Measurements from ENCODE around the gene CNTN5. TPM values are rescaled to one million over a fixed set of nuclear protein-coding genes. Genes with fewer than 3 reads are reported as not detected.

Gene CNTN5
- total RNA-seq, 2 donors from 2014 or later = not detected

- Histone ChIP-seq H3K27ac (no peak overlapping the region), H3K36me3 (no peaks in the 10 kb centered on the region), H3K4me3 (no peak overlapping the region), H3K9me3 (no peaks in the 10 kb centered on the region), H3K4me1 (no peaks in the 10 kb centered on the region), H3K9ac (ENCODE audit: low read depth in 2 of 2, low read length in 2 of 2) (no peak overlapping the region), H3K27me3 (no peaks in the 10 kb centered on the region)
- no peak for TF ChIP-seq CTCF (IDR thresholded peaks at IDR 0.05)
- intact Hi-C loops (cut with DNase I) = no loop called here
- DNase-seq = no peak
Observed at GRCh38 chr11:99640671-99641070, 619.9 kb downstream of the CNTN5 start.

GRCh38 chr11:99645934-99646333 lies 625.2 kb downstream of the CNTN5 start:
- no peak for TF ChIP-seq CTCF (IDR thresholded peaks at IDR 0.05)
- no peaks in the 10 kb centered on the region for H3K9me3 ChIP-seq
- no peaks in the 10 kb centered on the region for H3K27me3 ChIP-seq
- no peak overlapping the region for H3K9ac ChIP-seq (ENCODE audit: low read depth in 2 of 2, low read length in 2 of 2)
- no peak for DNase-seq
- H3K27ac ChIP-seq = no peak overlapping the region
- intact Hi-C loops (cut with DNase I) = no loop called here
- H3K4me1 ChIP-seq = no peaks in the 10 kb centered on the region
- H3K36me3 ChIP-seq = no peaks in the 10 kb centered on the region
- no peak overlapping the region for H3K4me3 ChIP-seq

- Histone ChIP-seq H3K27me3 (no peaks in the 10 kb centered on the region), H3K36me3 (no peaks in the 10 kb centered on the region), H3K4me3 (no peak overlapping the region), H3K9ac (ENCODE audit: low read depth in 2 of 2, low read length in 2 of 2) (no peak overlapping the region), H3K9me3 (no peaks in the 10 kb centered on the region), H3K27ac (no peak overlapping the region), H3K4me1 (no peaks in the 10 kb centered on the region)
- no peak for TF ChIP-seq CTCF (IDR thresholded peaks at IDR 0.05)
- no peak for DNase-seq
- intact Hi-C loops (cut with DNase I) = no loop called here
Observed at GRCh38 chr11:99670067-99670676, 649.4 kb downstream of the CNTN5 start.

GRCh38 chr11:99671808-99672409 lies 651.2 kb downstream of the CNTN5 start:
- TF ChIP-seq CTCF (IDR thresholded peaks at IDR 0.05) = no peak
- intact Hi-C loops (cut with DNase I) = no loop called here
- no peak overlapping the region for H3K27ac ChIP-seq
- H3K4me3 ChIP-seq = no peak overlapping the region
- DNase-seq = no peak
- no peak overlapping the region for H3K9ac ChIP-seq (ENCODE audit: low read depth in 2 of 2, low read length in 2 of 2)
- H3K27me3 ChIP-seq = no peaks in the 10 kb centered on the region
- no peaks in the 10 kb centered on the region for H3K36me3 ChIP-seq
- H3K4me1 ChIP-seq = no peaks in the 10 kb centered on the region
- no peaks in the 10 kb centered on the region for H3K9me3 ChIP-seq

GRCh38 chr11:99676292-99676691 lies 655.5 kb downstream of the CNTN5 start:
- Histone ChIP-seq H3K9ac (ENCODE audit: low read depth in 2 of 2, low read length in 2 of 2) (no peak overlapping the region), H3K27ac (no peak overlapping the region), H3K27me3 (no peaks in the 10 kb centered on the region), H3K4me3 (no peak overlapping the region), H3K36me3 (no peaks in the 10 kb centered on the region), H3K9me3 (no peaks in the 10 kb centered on the region), H3K4me1 (no peaks in the 10 kb centered on the region)
- no peak for DNase-seq
- no peak for TF ChIP-seq CTCF (IDR thresholded peaks at IDR 0.05)
- intact Hi-C loops (cut with DNase I) = no loop called here
